H1 (cell line): ENCODE data around the gene PTPRT.

Source experiments
- CTCF ChIP-seq, 3 experiments: IDR thresholded peaks; 1 replicate in 2 of 3; 2 replicates in 1 of 3; pipeline versions ENCODE4 v1.5.1 to v1.6.1; 2011; ENCODE audit warnings: low read length in 3 of 3, mild to moderate bottlenecking in 3 of 3, inconsistent platforms in 2 of 3, low read depth in 1 of 3, moderate library complexity in 1 of 3; ENCODE audit not compliant: insufficient read depth in 1 of 3; ENCODE audit errors: control extremely low read depth in 1 of 3
- EZH2 ChIP-seq: fragments of 200-600 bp; sonication (generic); IDR thresholded peaks from 2 replicates; pipeline ENCODE4 v1.7.1; 2012; ENCODE audit warnings: low read depth, mild to moderate bottlenecking, moderate library complexity, low read length, inconsistent platforms; ENCODE audit not compliant: severe bottlenecking
- HDAC6 ChIP-seq: IDR thresholded peaks from one replicate; pipeline ENCODE4 v1.7.1; 2012; ENCODE audit warnings: low read depth, mild to moderate bottlenecking, inconsistent platforms, low read length, moderate library complexity
- RFX5 ChIP-seq: IDR thresholded peaks from 2 replicates; pipeline ENCODE4 v1.6.1; 2011; ENCODE audit warnings: low read depth, low read length, improper control_type of control experiment, borderline replicate concordance

GRCh38 chr20:43058077-43058476 lies 131.6 kb downstream of the PTPRT start:
- TF ChIP-seq RFX5 (no peak), HDAC6 (no peak), CTCF (IDR thresholded peaks at IDR 0.05; ENCODE audit: control extremely low read depth in 1 of 3, insufficient read depth in 1 of 3, low read depth in 1 of 3, low read length in 3 of 3) (no peak), EZH2 (no peak)
